Stomach (tissue), 9 donors: ENCODE measurements around the gene ZNF787. TPM values are rescaled to one million over a fixed set of nuclear protein-coding genes. Genes with fewer than 3 reads are reported as not detected.

Experiments
- DNase-seq, 2 donors: peaks; one replicate each; pipeline versions ENCODE4 v3.0.0 to v3.0.0-alpha.2; 2013 to 2019
- H3K27ac ChIP-seq, 5 donors: fragments of 200-600 bp in 4 of 5; sonication (generic) in 4 of 5; one replicate each; pipeline ENCODE4 v1.5.1; 2013 to 2019; ENCODE audit warnings: mild to moderate bottlenecking in 1 of 5, moderate library complexity in 1 of 5
- H3K27me3 ChIP-seq, 3 donors: fragments of 200-600 bp; sonication (generic); one replicate each; pipeline ENCODE4 v1.5.1; 2017 to 2019; ENCODE audit warnings: mixed run types in 1 of 3
- H3K36me3 ChIP-seq, 4 donors: fragments of 200-600 bp; sonication (generic); 1 replicate in 3 of 4; 2 replicates in 1 of 4; pipeline ENCODE4 v1.5.1; 2016 to 2019
- H3K4me1 ChIP-seq, 4 donors: fragments of 200-600 bp; sonication (generic); one replicate each; pipeline ENCODE4 v1.5.1; 2016 to 2019
- H3K4me3 ChIP-seq, 4 donors: fragments of 200-600 bp; sonication (generic) in 3 of 4; one replicate each; pipeline ENCODE4 v1.5.1; 2016 to 2019; ENCODE audit warnings: mild to moderate bottlenecking in 1 of 4
- H3K9me3 ChIP-seq, 4 donors: fragments of 200-600 bp; sonication (generic); one replicate each; pipeline ENCODE4 v1.5.1; 2016 to 2019
- EP300 ChIP-seq: sonication (generic); formaldehyde crosslinking; IDR thresholded peaks from one replicate; pipeline ENCODE4 v1.6.1; 2017; ENCODE audit warnings: antibody characterized with exemption
- POLR2A ChIP-seq, 4 donors: fragments of 450-650 bp; IDR thresholded peaks; one replicate each; pipeline ENCODE4 v1.6.1; 2016; ENCODE audit warnings: antibody characterized with exemption in 4 of 4, control low read depth in 2 of 4, mild to moderate bottlenecking in 1 of 4, moderate library complexity in 1 of 4
- POLR2AphosphoS5 ChIP-seq, 3 donors: sonication (generic); formaldehyde crosslinking; IDR thresholded peaks; one replicate each; pipeline ENCODE4 v1.6.1; 2016; ENCODE audit warnings: antibody characterized with exemption in 3 of 3
- WGBS, 5 donors: extraction: QIAGEN DNeasy Blood & Tissue Kit in 3 of 5; methylation state at CpG; one replicate each; pipeline versions ENCODE4 v1.1.5 to v1.1.7; 2013 to 2018; 5-methylcytosine and 5-hydroxymethylcytosine counted together
- intact Hi-C: fragments of 100-400 bp; cut with DNase I; formaldehyde crosslinking; loops from one replicate; pipeline ENCODE4 v1.15.1; 2023; ENCODE audit warnings: low total_unique reads
- polyA plus RNA-seq, 3 donors: library from polyadenylated mRNA; stranded (reverse); fragments of 200-250 nt; gene quantifications; one replicate each; pipeline ENCODE4 v1.2.3, GENCODE V29; 2013
- total RNA-seq, 5 donors: library from RNA; depleted of rRNA; stranded (reverse); fragments of >200 nt; gene quantifications; one replicate each; pipeline versions ENCODE4 v1.1.0 to v1.2.3, GENCODE V29; 2014 to 2016
- TF ChIP-seq, protein P1 (sequence below), 7 experiments: fragments of 450-650 bp in 4 of 7; fragments of 200-600 bp in 3 of 7; sonication (generic) in 3 of 7; IDR thresholded peaks; one replicate each; pipeline ENCODE4 v1.5.1; 2016 to 2019; ENCODE audit warnings: antibody characterized with exemption in 7 of 7, control low read depth in 2 of 7, mild to moderate bottlenecking in 1 of 7
- donor health status: healthy with polysubstance abuse.
- donor health status: Bipolar disorder and iron deficiency.
- donor health status: healthy.

Gene ZNF787
- total and polyA plus RNA-seq, 8 donors = 2.7 to 77.3 (median 27.2) TPM

DNA sequence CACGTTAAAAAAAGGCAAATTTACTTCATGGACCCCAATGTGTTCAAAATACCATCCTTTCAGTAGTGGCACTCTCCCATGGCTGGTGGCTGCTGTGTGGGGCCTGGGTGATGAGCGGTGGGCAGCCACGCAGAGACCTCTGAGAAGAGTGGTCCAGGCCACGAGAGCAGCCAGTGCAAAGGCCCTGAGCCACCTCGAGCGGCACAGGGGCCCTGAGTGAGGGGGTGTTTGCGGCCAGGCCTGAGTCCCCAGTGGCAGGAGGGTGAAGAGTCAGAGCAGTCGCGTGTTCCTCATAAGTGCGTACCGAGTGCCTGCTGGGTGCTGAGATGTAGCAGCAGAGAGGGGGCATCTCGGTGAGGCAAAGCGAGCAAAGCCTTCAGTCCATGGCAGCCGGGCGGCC, 27.0 kb upstream of the ZNF787 start:
- TF ChIP-seq POLR2A (IDR thresholded peaks at IDR 0.05) = no peak
- TF ChIP-seq, protein P1, sequence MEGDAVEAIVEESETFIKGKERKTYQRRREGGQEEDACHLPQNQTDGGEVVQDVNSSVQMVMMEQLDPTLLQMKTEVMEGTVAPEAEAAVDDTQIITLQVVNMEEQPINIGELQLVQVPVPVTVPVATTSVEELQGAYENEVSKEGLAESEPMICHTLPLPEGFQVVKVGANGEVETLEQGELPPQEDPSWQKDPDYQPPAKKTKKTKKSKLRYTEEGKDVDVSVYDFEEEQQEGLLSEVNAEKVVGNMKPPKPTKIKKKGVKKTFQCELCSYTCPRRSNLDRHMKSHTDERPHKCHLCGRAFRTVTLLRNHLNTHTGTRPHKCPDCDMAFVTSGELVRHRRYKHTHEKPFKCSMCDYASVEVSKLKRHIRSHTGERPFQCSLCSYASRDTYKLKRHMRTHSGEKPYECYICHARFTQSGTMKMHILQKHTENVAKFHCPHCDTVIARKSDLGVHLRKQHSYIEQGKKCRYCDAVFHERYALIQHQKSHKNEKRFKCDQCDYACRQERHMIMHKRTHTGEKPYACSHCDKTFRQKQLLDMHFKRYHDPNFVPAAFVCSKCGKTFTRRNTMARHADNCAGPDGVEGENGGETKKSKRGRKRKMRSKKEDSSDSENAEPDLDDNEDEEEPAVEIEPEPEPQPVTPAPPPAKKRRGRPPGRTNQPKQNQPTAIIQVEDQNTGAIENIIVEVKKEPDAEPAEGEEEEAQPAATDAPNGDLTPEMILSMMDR (IDR thresholded peaks at IDR 0.05) = no peak
- TF ChIP-seq POLR2AphosphoS5 (IDR thresholded peaks at IDR 0.05) = no peak
- no peak for TF ChIP-seq EP300
- WGBS, 5 donors = 94 to 96% (median 96%) methylated on average over 13 to 15 of the region's 15 CpGs
- intact Hi-C loops = no loop called here
- no peak overlapping the region for H3K4me3 ChIP-seq
- H3K9me3 ChIP-seq = no peaks in the 10 kb centered on the region
- no peak overlapping the region for H3K27ac ChIP-seq
- no peak for DNase-seq
- H3K27me3 ChIP-seq = no peaks in the 10 kb centered on the region
- peaks cover 13 to 52% (median 31%) of the 10 kb centered on the region in 4 donors for H3K4me1 ChIP-seq
- peaks cover 19 to 44% (median 42%) of the 10 kb centered on the region in 4 donors for H3K36me3 ChIP-seq

DNA sequence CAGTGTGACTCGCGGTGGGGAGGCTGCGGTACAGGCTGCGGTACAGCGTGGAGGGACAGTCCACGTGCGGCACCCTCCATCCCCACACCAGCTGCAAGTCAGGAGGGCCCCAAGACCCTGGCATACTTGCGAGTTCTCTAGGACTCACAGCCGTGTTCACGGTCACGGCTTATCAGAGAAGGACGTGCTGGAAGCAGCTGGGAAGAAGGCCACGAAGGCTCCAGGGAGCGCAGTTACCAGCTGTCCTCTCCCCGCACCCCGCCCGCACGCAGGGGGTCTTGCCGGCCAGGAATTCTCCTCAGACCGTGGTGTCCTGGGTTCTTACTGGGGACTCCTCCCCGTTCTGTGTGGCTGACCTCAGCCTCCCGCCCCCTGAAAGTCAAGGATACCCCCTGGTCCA, 26.2 kb upstream of the ZNF787 start:
- Histone ChIP-seq H3K27me3 (no peaks in the 10 kb centered on the region), H3K27ac (no peak overlapping the region), H3K4me1 (peaks cover 20 to 52% (median 31%) of the 10 kb centered on the region in 4 donors), H3K9me3 (no peaks in the 10 kb centered on the region), H3K36me3 (peaks cover 19 to 44% (median 42%) of the 10 kb centered on the region in 4 donors), H3K4me3 (no peak overlapping the region)
- no peak for TF ChIP-seq POLR2A (IDR thresholded peaks at IDR 0.05)
- TF ChIP-seq EP300 = no peak
- TF ChIP-seq, protein P1 (IDR thresholded peaks at IDR 0.05) = no peak
- no peak for TF ChIP-seq POLR2AphosphoS5 (IDR thresholded peaks at IDR 0.05)
- DNase-seq = no peak
- intact Hi-C loops = no loop called here
- 89 to 96% (median 93%) methylated on average over 21 to 22 of the region's 22 CpGs for WGBS, 5 donors

DNA sequence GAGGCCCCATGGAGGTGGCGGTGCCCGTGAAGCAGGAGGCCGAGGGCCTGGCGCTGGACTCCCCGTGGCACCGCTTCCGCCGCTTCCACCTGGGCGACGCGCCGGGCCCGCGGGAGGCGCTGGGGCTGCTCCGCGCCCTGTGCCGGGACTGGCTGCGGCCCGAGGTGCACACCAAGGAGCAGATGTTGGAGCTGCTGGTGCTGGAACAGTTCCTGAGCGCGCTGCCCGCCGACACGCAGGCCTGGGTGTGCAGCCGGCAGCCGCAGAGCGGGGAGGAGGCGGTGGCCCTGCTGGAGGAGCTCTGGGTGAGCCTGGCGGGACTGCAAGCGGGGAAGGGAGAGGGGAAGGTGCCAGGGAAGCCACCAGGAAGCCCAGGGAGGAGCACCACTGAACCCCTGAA, 25.8 kb upstream of the ZNF787 start:
- no peak overlapping the region for H3K4me3 ChIP-seq
- H3K27me3 ChIP-seq = no peaks in the 10 kb centered on the region
- TF ChIP-seq, protein P1 (IDR thresholded peaks at IDR 0.05) = no peak
- no peak for TF ChIP-seq POLR2A (IDR thresholded peaks at IDR 0.05)
- TF ChIP-seq EP300 = no peak
- no peak for TF ChIP-seq POLR2AphosphoS5 (IDR thresholded peaks at IDR 0.05)
- peaks cover 19 to 44% (median 42%) of the 10 kb centered on the region in 4 donors for H3K36me3 ChIP-seq
- intact Hi-C loops = no loop called here
- 93 to 97% (median 95%) methylated on average over 24 to 31 of the region's 31 CpGs for WGBS, 5 donors
- peaks cover 22 to 52% (median 33%) of the 10 kb centered on the region in 4 donors for H3K4me1 ChIP-seq
- DNase-seq = no peak
- H3K9me3 ChIP-seq = no peaks in the 10 kb centered on the region
- H3K27ac ChIP-seq = no peak overlapping the region

DNA sequence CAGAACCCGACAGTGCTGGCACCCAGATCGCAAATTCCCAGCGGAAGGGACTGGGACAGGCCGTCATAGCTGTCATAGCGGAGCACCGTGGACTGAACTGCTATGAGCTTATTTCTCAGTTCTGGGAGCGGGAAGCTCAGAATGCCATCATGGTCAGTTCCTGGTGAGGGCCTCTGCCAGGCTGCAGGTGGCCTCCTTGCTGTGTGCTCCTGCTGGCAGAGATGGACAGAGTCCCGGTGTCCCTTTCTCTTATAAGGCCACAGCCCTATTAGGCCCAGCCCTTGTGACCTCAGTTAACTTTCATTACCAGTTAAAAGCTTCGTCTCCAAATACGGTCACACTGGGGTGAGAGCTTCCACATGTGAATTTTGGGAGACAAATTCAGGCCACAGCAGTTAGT, 24.6 kb upstream of the ZNF787 start:
- H3K4me3 ChIP-seq = no peak overlapping the region
- intact Hi-C loops = no loop called here

More for the DNA sequence above, 24.6 kb upstream of the ZNF787 start:
- TF ChIP-seq POLR2A (IDR thresholded peaks at IDR 0.05) (no peak), POLR2AphosphoS5 (IDR thresholded peaks at IDR 0.05) (no peak), EP300 (no peak)
- TF ChIP-seq, protein P1 (IDR thresholded peaks at IDR 0.05) = no peak
- WGBS, 5 donors = 72 to 83% (median 75%) methylated on average over 10 of the region's 10 CpGs
- DNase-seq = no peak
- Histone ChIP-seq H3K27me3 (no peaks in the 10 kb centered on the region), H3K36me3 (peaks cover 19 to 44% (median 42%) of the 10 kb centered on the region in 4 donors), H3K9me3 (no peaks in the 10 kb centered on the region), H3K27ac (no peak overlapping the region), H3K4me1 (peaks cover 22 to 51% (median 38%) of the 10 kb centered on the region in 4 donors)
